Astrocyte of the cerebellum (primary cell): Measurements from ENCODE around the gene OR2T33.
"Not testable (repeated sequence)": the region's sequence is repeated elsewhere in the genome, so short reads cannot be mapped to it uniquely, and the experiment has no call there.

Source experiments
- DNase-seq: peaks from one replicate; pipeline ENCODE4 v3.0.0-alpha.2; 2011; ENCODE audit warnings: low read depth
- H3K4me3 ChIP-seq: 2 replicates; pipeline ENCODE4 v1.5.1; 2011; ENCODE audit warnings: mild to moderate bottlenecking, low read depth, low read length, moderate library complexity
- in situ Hi-C: cut with HindIII; loops from 2 replicates; pipeline ENCODE4 v1.10.0; 2017; ENCODE audit warnings: low sequenced_read_pairs
- TF ChIP-seq, protein P1 (sequence below): IDR thresholded peaks from 2 replicates; pipeline ENCODE4 v1.5.1; 2012; ENCODE audit warnings: low read length, low read depth, moderate library complexity, mild to moderate bottlenecking; ENCODE audit errors: missing control alignments

The OR2T33 gene, protein sequence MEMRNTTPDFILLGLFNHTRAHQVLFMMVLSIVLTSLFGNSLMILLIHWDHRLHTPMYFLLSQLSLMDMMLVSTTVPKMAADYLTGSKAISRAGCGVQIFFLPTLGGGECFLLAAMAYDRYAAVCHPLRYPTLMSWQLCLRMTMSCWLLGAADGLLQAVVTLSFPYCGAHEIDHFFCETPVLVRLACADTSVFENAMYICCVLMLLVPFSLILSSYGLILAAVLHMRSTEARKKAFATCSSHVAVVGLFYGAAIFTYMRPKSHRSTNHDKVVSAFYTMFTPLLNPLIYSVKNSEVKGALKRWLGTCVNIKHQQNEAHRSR

DNA sequence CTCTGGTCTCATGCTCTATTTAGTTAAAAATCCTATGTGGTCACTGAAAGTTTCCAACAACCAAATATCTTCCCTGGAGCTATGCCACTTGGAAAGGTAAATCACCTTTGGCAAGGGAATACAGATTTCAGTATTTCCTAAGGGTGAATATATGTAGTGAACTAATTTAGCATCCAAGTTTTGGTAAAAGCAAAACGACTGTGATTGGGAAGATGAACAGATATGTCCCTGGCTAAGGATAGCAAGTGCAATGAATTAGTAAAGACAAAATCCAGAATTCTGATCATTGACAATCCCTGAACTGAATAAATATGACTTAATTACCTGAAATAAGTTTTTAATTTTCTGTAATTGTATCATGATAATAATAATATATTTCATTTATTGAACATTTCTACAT, at the start of gene OR2T33:
OR2T33 (minus strand) TSS at position 101 of the 400 bp plus-strand sequence. CDS start 4,162 bp downstream, outside the sequence.
- in situ Hi-C loops, result no loop called here
- TF ChIP-seq, protein P1, sequence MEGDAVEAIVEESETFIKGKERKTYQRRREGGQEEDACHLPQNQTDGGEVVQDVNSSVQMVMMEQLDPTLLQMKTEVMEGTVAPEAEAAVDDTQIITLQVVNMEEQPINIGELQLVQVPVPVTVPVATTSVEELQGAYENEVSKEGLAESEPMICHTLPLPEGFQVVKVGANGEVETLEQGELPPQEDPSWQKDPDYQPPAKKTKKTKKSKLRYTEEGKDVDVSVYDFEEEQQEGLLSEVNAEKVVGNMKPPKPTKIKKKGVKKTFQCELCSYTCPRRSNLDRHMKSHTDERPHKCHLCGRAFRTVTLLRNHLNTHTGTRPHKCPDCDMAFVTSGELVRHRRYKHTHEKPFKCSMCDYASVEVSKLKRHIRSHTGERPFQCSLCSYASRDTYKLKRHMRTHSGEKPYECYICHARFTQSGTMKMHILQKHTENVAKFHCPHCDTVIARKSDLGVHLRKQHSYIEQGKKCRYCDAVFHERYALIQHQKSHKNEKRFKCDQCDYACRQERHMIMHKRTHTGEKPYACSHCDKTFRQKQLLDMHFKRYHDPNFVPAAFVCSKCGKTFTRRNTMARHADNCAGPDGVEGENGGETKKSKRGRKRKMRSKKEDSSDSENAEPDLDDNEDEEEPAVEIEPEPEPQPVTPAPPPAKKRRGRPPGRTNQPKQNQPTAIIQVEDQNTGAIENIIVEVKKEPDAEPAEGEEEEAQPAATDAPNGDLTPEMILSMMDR, result no peak
- no peak within 1 kb of the TSS for H3K4me3 ChIP-seq
- no peak for DNase-seq

DNA sequence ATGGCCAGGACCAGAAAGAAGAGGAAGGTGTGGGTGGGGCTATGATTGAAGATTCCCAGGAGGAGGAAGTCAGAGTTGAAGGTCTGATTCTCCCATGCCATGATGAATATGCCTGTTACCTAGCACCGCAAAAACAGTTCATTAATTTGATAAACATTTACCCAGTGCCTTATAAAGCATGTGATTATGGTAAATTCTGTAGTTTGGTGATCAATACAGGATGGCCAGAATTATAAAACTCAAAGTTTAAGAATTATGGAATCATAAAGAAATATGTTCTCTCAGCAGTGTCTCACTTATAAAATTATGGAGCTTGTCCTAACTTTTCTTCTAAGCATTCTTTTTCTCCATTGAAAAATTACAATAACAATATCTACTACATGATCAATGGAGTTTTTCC, 46.7 kb upstream of the OR2T33 start, which contains the start of gene OR2M7:
OR2M7 (minus strand) TSS at position 101 of the 400 bp plus-strand sequence; CDS start at position 101, 0 bp downstream.
- TF ChIP-seq, protein P1, result no peak
- DNase-seq, result no peak
- H3K4me3 ChIP-seq, result no peak within 1 kb of the TSS
- in situ Hi-C loops, result no loop called here

- no peak for DNase-seq
- H3K4me3 ChIP-seq, result no peak overlapping the region
- TF ChIP-seq, protein P1, result no peak
- in situ Hi-C loops, result no loop called here
Measured at GRCh38 chr1:248316796-248317195, 39.0 kb upstream of the OR2T33 start.

- in situ Hi-C loops, DNase-seq, H3K4me3 ChIP-seq: not testable (repeated sequence)
Measured at GRCh38 chr1:248306740-248307139, 29.0 kb upstream of the OR2T33 start.

GRCh38 chr1:248306103-248306502, 28.3 kb upstream of the OR2T33 start:
- TF ChIP-seq, protein P1, result no peak
- no peak for DNase-seq
- H3K4me3 ChIP-seq, result no peak overlapping the region
- in situ Hi-C loops, result no loop called here

DNA sequence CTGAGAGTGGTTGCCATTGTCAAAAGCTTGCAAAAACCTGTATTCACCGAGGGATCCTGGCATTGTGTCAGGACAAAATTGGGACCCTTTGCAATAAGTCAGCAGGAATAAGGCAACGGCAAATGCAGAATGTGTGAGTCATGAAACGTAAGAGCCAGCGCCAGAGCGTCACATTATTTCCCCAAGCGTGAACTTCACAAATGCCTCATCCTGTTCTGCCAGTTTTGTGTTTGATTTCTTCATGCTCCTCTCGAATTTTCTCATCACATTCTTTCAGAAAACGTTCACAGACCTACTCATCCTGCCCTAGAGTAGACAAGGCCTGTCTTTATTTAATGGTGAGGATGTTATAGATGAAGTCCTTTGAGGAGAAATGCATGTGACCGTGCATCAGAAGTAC, 27.9 kb upstream of the OR2T33 start:
- DNase-seq, in situ Hi-C loops, H3K4me3 ChIP-seq: not testable (repeated sequence)

DNA sequence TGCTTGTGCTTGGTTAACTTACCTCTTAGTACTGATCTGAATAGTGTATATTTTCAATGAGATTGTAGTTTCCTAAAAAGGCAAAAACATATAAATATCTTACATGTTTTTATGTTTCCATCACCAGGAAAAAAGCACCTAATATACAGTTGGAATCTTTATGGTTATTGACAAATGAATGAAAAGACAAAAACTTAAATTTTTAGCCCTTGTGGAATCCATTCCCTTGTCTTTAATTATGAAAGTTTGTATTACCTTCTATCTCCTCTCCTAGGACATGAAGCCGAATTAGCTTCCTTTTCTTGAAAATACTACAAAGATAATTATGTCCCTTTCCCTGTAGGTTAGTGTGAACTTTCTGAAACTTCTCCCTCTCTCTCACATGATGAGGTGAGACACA, 25.5 kb upstream of the OR2T33 start, which contains the start of gene OR2T12:
OR2T12 (minus strand) TSS at position 101 of the 400 bp plus-strand sequence. CDS start 7,846 bp downstream, outside the sequence.
- TF ChIP-seq, protein P1, result no peak
- no peak within 1 kb of the TSS for H3K4me3 ChIP-seq
- in situ Hi-C loops, result no loop called here
- no peak for DNase-seq

DNA sequence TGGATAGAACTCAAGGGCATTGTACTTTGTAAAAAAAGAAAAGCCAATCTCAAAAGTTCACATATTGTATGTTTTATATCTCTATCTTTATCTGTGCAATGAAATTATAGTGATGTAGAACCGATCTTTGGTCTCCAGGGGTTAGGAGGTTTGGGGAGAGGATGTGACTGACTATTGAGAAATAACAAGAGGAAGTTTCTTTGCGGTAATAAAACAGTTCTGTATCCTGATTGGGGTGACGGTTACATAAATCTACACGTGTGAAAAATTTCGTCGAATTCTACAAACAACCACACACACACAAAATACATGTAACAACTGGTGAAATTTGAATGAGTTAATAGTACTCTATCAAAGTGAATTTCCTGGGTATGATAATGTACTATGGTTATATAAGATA, 10.6 kb upstream of the OR2T33 start:
- TF ChIP-seq, protein P1, result no peak
- no peak for DNase-seq
- no peak overlapping the region for H3K4me3 ChIP-seq
- in situ Hi-C loops, result loop anchor here (5.0 kb wide), 1 partner anchor 56 kb away; the partner anchor contains the start of gene OR2M4

DNA sequence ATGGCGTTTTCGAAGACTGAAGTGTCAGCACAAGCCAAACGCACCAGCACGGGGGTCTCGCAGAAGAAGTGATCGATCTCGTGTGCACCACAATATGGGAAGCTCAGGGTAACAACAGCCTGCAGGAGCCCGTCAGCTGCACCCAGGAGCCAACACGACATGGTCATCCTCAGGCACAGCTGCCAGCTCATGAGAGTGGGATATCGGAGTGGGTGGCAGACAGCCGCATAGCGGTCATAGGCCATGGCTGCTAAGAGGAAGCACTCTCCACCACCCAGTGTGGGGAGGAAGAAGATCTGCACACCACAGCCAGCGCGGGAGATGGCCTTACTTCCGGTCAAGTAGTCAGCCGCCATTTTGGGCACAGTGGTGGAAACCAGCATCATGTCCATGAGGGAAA, 4.6 kb downstream of the OR2T33 start:
- in situ Hi-C loops, H3K4me3 ChIP-seq, DNase-seq: not testable (repeated sequence)
